Heart left ventricle (tissue), 13 donors: ENCODE results near the gene AGGF1.

Experiments used
- POLR2A ChIP-seq, 2 donors: fragments of 450-650 bp; IDR thresholded peaks; one replicate each; pipeline ENCODE4 v1.6.1; 2017; ENCODE audit warnings: antibody characterized with exemption in 2 of 2, mild to moderate bottlenecking in 2 of 2, moderate library complexity in 2 of 2
- TF ChIP-seq, protein P1 (sequence below), 12 donors: fragments of 200-600 bp; sonication (generic) in 4 of 12; IDR thresholded peaks; one replicate each; pipeline versions ENCODE4 v1.5.0 to v1.8.0; 2018 to 2022; ENCODE audit warnings: antibody characterized with exemption in 12 of 12, mild to moderate bottlenecking in 5 of 12
- donor health status: ischemic (EF 13 %, LVEDD 7.1; RV severe dilation, severe dysfunction).
- donor health status: DM: no; HTN: yes; CAD: no.
- donor health status: DM: no; HTN: no; CAD: no.
- donor health status: ischemic (EF 25% LVEDD 6.9; RV normal size, moderate dysfunction).
- donor health status: ischemic (EF 25% LVEDD 5.7; RV mildly dilated, moderate dysfunction).
- donor health status: ischemic (EF 35%, LVEDD 5.7; RV mildly dilated, moderate dysfunction).
- donor health status: nonischemic (EF 11% LVEDD 7.7; RV severe dilation, severe dysfunction).
- donor health status: DM: yes; HTN: yes; CAD: no.
- donor health status: PGD.
- donor health status: ischemic (EF 29% LVEDD 5.4; RV normal size, mild dysfunction).
- donor health status: nonischemic (EF 23%, LVEDD 6.1; RV moderate dilation, normal function).

DNA sequence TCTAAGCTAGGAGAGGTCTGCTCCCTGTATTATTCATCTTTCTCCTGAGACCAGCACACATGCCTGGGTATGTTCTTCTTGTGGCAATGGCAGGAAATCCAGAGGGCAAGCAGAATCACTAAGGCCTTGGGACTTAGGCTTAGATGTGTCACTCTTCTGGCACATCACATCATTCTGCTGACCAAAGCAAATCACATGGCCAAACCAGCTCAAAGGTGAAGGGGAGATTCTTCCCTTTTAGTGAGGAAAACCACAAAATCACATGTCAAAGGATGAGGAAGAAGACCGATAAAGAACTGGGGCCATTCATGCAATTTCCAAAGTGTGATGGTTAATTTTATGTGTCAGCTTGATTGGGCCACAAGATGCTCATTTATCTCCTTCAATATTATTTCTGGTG, 5.7 kb upstream of the AGGF1 start:
- TF ChIP-seq, protein P1, sequence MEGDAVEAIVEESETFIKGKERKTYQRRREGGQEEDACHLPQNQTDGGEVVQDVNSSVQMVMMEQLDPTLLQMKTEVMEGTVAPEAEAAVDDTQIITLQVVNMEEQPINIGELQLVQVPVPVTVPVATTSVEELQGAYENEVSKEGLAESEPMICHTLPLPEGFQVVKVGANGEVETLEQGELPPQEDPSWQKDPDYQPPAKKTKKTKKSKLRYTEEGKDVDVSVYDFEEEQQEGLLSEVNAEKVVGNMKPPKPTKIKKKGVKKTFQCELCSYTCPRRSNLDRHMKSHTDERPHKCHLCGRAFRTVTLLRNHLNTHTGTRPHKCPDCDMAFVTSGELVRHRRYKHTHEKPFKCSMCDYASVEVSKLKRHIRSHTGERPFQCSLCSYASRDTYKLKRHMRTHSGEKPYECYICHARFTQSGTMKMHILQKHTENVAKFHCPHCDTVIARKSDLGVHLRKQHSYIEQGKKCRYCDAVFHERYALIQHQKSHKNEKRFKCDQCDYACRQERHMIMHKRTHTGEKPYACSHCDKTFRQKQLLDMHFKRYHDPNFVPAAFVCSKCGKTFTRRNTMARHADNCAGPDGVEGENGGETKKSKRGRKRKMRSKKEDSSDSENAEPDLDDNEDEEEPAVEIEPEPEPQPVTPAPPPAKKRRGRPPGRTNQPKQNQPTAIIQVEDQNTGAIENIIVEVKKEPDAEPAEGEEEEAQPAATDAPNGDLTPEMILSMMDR (IDR thresholded peaks at IDR 0.05): no peak
- no peak for TF ChIP-seq POLR2A (IDR thresholded peaks at IDR 0.05)
